Spleen (tissue), 11 donors: ENCODE measurements around the gene UXT. TPM values are rescaled to one million over a fixed set of nuclear protein-coding genes. Genes with fewer than 3 reads are reported as not detected.
A peak's percentile ranks its signal among the peaks of the same experiment; 100 is the strongest.

Source experiments
- DNase-seq: peaks from one replicate; pipeline ENCODE4 v3.0.0-alpha.2; 2020
- H3K27ac ChIP-seq, 8 donors: fragments of 200-600 bp; sonication (generic) in 7 of 8; 1 replicate in 4 of 8; 2 replicates in 4 of 8; pipeline versions ENCODE4 v1.5.0 to v1.8.0; 2016 to 2021; ENCODE audit warnings: inconsistent platforms in 4 of 8, mild to moderate bottlenecking in 4 of 8, moderate library complexity in 1 of 8
- H3K27me3 ChIP-seq, 7 donors: fragments of 200-600 bp; sonication (generic) in 6 of 7; replicated peaks in 1 of 7; 1 replicate in 4 of 7; 2 replicates in 3 of 7; pipeline versions ENCODE4 v1.5.0 to v1.8.0; 2016 to 2021; ENCODE audit warnings: inconsistent platforms in 3 of 7, mild to moderate bottlenecking in 1 of 7
- H3K36me3 ChIP-seq, 6 donors: fragments of 200-600 bp; sonication (generic) in 5 of 6; 1 replicate in 4 of 6; 2 replicates in 2 of 6; pipeline versions ENCODE4 v1.5.0 to v1.8.0; 2016 to 2021; ENCODE audit warnings: inconsistent platforms in 2 of 6
- H3K4me1 ChIP-seq, 6 donors: fragments of 200-600 bp; sonication (generic) in 5 of 6; 1 replicate in 3 of 6; 2 replicates in 3 of 6; pipeline versions ENCODE4 v1.5.0 to v1.8.0; 2016 to 2021; ENCODE audit warnings: inconsistent platforms in 3 of 6
- H3K4me3 ChIP-seq, 8 donors: fragments of 200-600 bp; sonication (generic) in 7 of 8; 1 replicate in 4 of 8; 2 replicates in 4 of 8; pipeline versions ENCODE4 v1.5.0 to v1.8.0; 2016 to 2021; ENCODE audit warnings: inconsistent platforms in 4 of 8, mild to moderate bottlenecking in 4 of 8, moderate library complexity in 2 of 8
- H3K9me3 ChIP-seq, 8 donors: fragments of 200-600 bp; sonication (generic) in 7 of 8; 1 replicate in 4 of 8; 2 replicates in 4 of 8; pipeline versions ENCODE4 v1.5.0 to v1.8.0; 2016 to 2021; ENCODE audit warnings: inconsistent platforms in 4 of 8
- POLR2A ChIP-seq, 3 donors: fragments of 450-650 bp; IDR thresholded peaks; one replicate each; pipeline ENCODE4 v1.5.1; 2017; ENCODE audit warnings: antibody characterized with exemption in 3 of 3, mild to moderate bottlenecking in 1 of 3
- POLR2AphosphoS5 ChIP-seq, 3 donors: sonication (generic); formaldehyde crosslinking; IDR thresholded peaks; one replicate each; pipeline ENCODE4 v1.5.1; 2017; ENCODE audit warnings: antibody characterized with exemption in 3 of 3
- WGBS, 5 donors: extraction: QIAGEN DNeasy Blood & Tissue Kit in 3 of 5; methylation state at CpG; one replicate each; pipeline versions ENCODE4 v1.1.5 to v1.1.7; 2013 to 2018; 5-methylcytosine and 5-hydroxymethylcytosine counted together
- intact Hi-C: fragments of 100-400 bp; cut with DNase I; formaldehyde crosslinking; loops from one replicate; pipeline ENCODE4 v1.15.0; 2023; ENCODE audit warnings: low total_unique reads
- polyA plus RNA-seq, 3 donors: library from polyadenylated mRNA; stranded (reverse); fragments of 200-250 nt; gene quantifications; one replicate each; pipeline ENCODE4 v1.2.1, GENCODE V29; 2013
- total RNA-seq, 7 donors: library from RNA; depleted of rRNA in 3 of 7; stranded (reverse); fragments of >200 nt in 3 of 7; fragmentation: NEBNext Ultra II Directional in 4 of 7; extraction: Animal tissue kit (Norgen Biotek cat#: 25700) in 4 of 7; gene quantifications; one replicate each; pipeline versions ENCODE4 v1.1.0 to v1.2.1, GENCODE V29; 2016 to 2021
- TF ChIP-seq, protein P1 (sequence below), 11 experiments: fragments of 200-600 bp in 7 of 11; fragments of 450-650 bp in 4 of 11; sonication (generic) in 4 of 11; IDR thresholded peaks in 8 of 11; conservative IDR thresholded peaks in 3 of 11; 1 replicate in 7 of 11; 2 replicates in 4 of 11; pipeline versions ENCODE4 v1.4.0 to v1.8.0; 2016 to 2021; ENCODE audit warnings: antibody characterized with exemption in 11 of 11, inconsistent platforms in 4 of 11, mild to moderate bottlenecking in 1 of 11
- donor health status: healthy with polysubstance abuse.
- donor health status: DM: no; HTN: no; CAD: no; lungs with moderate emphysema.
- donor health status: DM: no; HTN: no; CAD: no.
- donor health status: Bipolar disorder and iron deficiency.
- donor health status: healthy.
- donor health status: DM: no; HTN: no; CAD: no.
- donor health status: DM: yes; HTN: yes; CAD: no.

The UXT gene
- total and polyA plus RNA-seq, 10 donors, result 83.0 to 274 (median 124) TPM

- 56 to 81% (median 70%) methylated on average over 12 of the region's 12 CpGs for WGBS, 5 donors
- Histone ChIP-seq H3K9me3 (peaks cover 0 to 12% (median 0%) of the 10 kb centered on the region in 8 donors), H3K27me3 (no peaks in the 10 kb centered on the region), H3K36me3 (peaks cover 0 to 28% (median 13%) of the 10 kb centered on the region in 6 donors), H3K4me3 (no peak overlapping the region), H3K4me1 (peaks cover 0 to 47% (median 22%) of the 10 kb centered on the region in 6 donors), H3K27ac (peak overlapping the region in 4 of 8 donors; percentile 27 to 55 (median 42))
- intact Hi-C loops, result no loop called here
- no peak for DNase-seq
- TF ChIP-seq, protein P1, sequence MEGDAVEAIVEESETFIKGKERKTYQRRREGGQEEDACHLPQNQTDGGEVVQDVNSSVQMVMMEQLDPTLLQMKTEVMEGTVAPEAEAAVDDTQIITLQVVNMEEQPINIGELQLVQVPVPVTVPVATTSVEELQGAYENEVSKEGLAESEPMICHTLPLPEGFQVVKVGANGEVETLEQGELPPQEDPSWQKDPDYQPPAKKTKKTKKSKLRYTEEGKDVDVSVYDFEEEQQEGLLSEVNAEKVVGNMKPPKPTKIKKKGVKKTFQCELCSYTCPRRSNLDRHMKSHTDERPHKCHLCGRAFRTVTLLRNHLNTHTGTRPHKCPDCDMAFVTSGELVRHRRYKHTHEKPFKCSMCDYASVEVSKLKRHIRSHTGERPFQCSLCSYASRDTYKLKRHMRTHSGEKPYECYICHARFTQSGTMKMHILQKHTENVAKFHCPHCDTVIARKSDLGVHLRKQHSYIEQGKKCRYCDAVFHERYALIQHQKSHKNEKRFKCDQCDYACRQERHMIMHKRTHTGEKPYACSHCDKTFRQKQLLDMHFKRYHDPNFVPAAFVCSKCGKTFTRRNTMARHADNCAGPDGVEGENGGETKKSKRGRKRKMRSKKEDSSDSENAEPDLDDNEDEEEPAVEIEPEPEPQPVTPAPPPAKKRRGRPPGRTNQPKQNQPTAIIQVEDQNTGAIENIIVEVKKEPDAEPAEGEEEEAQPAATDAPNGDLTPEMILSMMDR (IDR thresholded peaks at IDR 0.05 in 8 of 11, conservative IDR thresholded peaks at IDR 0.05 in 3 of 11), result peak in 10 of 11 experiments; percentile 6 to 45 (median 27)
- TF ChIP-seq POLR2A (IDR thresholded peaks at IDR 0.05), result no peak
These were observed 14.4 kb downstream of the UXT start for GRCh38 chrX:47644557-47645091.

GRCh38 chrX:47643926-47644325 is 15.1 kb downstream of the UXT start:
- Histone ChIP-seq H3K36me3 (peaks cover 0 to 35% (median 17%) of the 10 kb centered on the region in 6 donors), H3K27me3 (no peaks in the 10 kb centered on the region), H3K4me1 (peaks cover 0 to 40% (median 19%) of the 10 kb centered on the region in 6 donors), H3K4me3 (no peak overlapping the region), H3K9me3 (peaks cover 0 to 15% (median 0%) of the 10 kb centered on the region in 8 donors), H3K27ac (peak overlapping the region in 5 of 8 donors; percentile 5 to 55 (median 40))
- intact Hi-C loops, result no loop called here
- no peak for TF ChIP-seq POLR2AphosphoS5 (IDR thresholded peaks at IDR 0.05)
- TF ChIP-seq, protein P1 (IDR thresholded peaks at IDR 0.05 in 8 of 11, conservative IDR thresholded peaks at IDR 0.05 in 3 of 11), result peak in 9 of 11 experiments; percentile 0 to 42 (median 31)
- 31 to 58% (median 39%) methylated on average over 2 of the region's 2 CpGs for WGBS, 5 donors
- DNase-seq, result no peak

DNA sequence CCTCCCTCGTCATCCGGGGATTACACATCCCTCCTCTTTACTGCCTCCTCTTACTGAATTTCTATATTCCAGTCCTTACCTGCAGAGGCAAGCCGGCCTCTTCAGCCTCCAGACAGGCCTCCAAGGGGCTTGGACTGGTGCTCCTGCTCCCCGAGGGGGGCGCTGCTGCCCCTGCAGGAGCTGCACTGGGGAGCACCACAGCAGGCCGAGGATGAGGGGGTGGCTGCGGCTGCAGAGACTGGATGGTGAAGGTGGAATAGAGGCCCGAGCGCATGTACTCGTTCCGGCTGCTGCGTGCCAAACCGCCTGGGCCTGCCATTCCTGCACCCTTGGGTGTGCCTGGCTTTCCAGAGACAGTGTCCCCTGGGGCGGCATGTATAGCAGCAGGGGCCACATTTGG is 20.2 kb downstream of the UXT start:
- Histone ChIP-seq H3K4me1 (peaks cover 0 to 23% (median 0%) of the 10 kb centered on the region in 6 donors), H3K9me3 (peaks cover 0 to 15% (median 0%) of the 10 kb centered on the region in 8 donors), H3K4me3 (no peak overlapping the region), H3K27me3 (no peaks in the 10 kb centered on the region), H3K36me3 (peaks cover 0 to 73% (median 26%) of the 10 kb centered on the region in 6 donors), H3K27ac (peak overlapping the region in 1 of 8 donors; percentile 68)
- TF ChIP-seq POLR2A (IDR thresholded peaks at IDR 0.05), result no peak
- no peak for TF ChIP-seq POLR2AphosphoS5 (IDR thresholded peaks at IDR 0.05)
- TF ChIP-seq, protein P1 (IDR thresholded peaks at IDR 0.05 in 8 of 11, conservative IDR thresholded peaks at IDR 0.05 in 3 of 11), result no peak
- no peak for DNase-seq
- 89 to 94% (median 93%) methylated on average over 6 to 14 of the region's 14 CpGs for WGBS, 5 donors
- intact Hi-C loops, result no loop called here

GRCh38 chrX:47637546-47638195 is 21.3 kb downstream of the UXT start:
- H3K27ac ChIP-seq, result peak overlapping the region in 6 of 8 donors; percentile 26 to 86 (median 68)
- peaks cover 0 to 73% (median 26%) of the 10 kb centered on the region in 6 donors for H3K36me3 ChIP-seq
- intact Hi-C loops, result no loop called here
- H3K4me1 ChIP-seq, result peaks cover 0 to 28% (median 1%) of the 10 kb centered on the region in 6 donors
- no peaks in the 10 kb centered on the region for H3K27me3 ChIP-seq
- WGBS, 5 donors, result 26 to 72% (median 50%) methylated on average over 5 to 31 of the region's 31 CpGs
- peak; percentile 86 for DNase-seq
- peak overlapping the region in 5 of 8 donors; percentile 25 to 63 (median 40) for H3K4me3 ChIP-seq
- H3K9me3 ChIP-seq, result peaks cover 0 to 15% (median 0%) of the 10 kb centered on the region in 8 donors
- TF ChIP-seq, protein P1 (IDR thresholded peaks at IDR 0.05 in 8 of 11, conservative IDR thresholded peaks at IDR 0.05 in 3 of 11), result peak in 5 of 11 experiments; percentile 17 to 45 (median 38)
- TF ChIP-seq POLR2AphosphoS5 (IDR thresholded peaks at IDR 0.05) (peak; percentile 11 to 65 (median 48)), POLR2A (IDR thresholded peaks at IDR 0.05) (no peak)
